Mononuclear cell (primary cell): ENCODE data around the gene SMYD3. TPM values are rescaled to one million over a fixed set of nuclear protein-coding genes. Genes with fewer than 3 reads are reported as not detected.

ENCODE experiments used
- H3K27me3 ChIP-seq: 2 replicates; pipeline ENCODE4 v1.6.0; 2011; ENCODE audit warnings: low read length, control low read depth; ENCODE audit not compliant: insufficient read depth
- H3K4me1 ChIP-seq: 2 replicates; pipeline ENCODE4 v1.5.1; 2011; ENCODE audit warnings: mild to moderate bottlenecking, low read length, control low read depth; ENCODE audit not compliant: insufficient read depth
- H3K4me3 ChIP-seq: 2 replicates; pipeline ENCODE4 v1.5.1; 2011; ENCODE audit warnings: mild to moderate bottlenecking, low read length, moderate library complexity
- H3K9me3 ChIP-seq: 2 replicates; pipeline ENCODE4 v1.5.1; 2011; ENCODE audit warnings: low read depth, mild to moderate bottlenecking, control low read depth, low read length
- total RNA-seq: library from RNA; depleted of rRNA; stranded (reverse); fragments of >200 nt; gene quantifications from one replicate; pipeline ENCODE4 v1.2.3, GENCODE V29; 2012

The SMYD3 gene
- total RNA-seq, 1 donor, result 18.2 TPM

DNA sequence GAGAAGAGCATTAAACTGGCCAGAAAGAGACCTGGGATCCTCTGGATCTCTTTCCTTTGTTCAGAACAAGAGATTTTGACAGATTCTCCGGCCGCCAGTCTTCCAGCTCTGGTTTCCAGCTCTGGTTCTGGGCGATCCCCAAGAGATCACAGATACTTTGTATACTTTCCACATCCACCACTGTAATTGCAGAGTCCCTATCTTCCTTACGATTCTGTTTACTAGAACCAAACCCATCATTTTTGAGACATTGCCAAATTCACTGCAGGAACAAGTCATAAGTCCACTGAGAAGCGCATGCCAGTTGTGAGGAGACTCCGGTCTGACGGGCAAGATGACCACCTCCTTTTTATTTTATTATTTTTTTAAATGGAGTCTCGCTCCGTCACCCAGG is 505.2 kb downstream of the SMYD3 start:
- Histone ChIP-seq H3K9me3 (no peaks in the 10 kb centered on the region), H3K27me3 (no peaks in the 10 kb centered on the region), H3K4me1 (no peaks in the 10 kb centered on the region), H3K4me3 (no peak overlapping the region)

DNA sequence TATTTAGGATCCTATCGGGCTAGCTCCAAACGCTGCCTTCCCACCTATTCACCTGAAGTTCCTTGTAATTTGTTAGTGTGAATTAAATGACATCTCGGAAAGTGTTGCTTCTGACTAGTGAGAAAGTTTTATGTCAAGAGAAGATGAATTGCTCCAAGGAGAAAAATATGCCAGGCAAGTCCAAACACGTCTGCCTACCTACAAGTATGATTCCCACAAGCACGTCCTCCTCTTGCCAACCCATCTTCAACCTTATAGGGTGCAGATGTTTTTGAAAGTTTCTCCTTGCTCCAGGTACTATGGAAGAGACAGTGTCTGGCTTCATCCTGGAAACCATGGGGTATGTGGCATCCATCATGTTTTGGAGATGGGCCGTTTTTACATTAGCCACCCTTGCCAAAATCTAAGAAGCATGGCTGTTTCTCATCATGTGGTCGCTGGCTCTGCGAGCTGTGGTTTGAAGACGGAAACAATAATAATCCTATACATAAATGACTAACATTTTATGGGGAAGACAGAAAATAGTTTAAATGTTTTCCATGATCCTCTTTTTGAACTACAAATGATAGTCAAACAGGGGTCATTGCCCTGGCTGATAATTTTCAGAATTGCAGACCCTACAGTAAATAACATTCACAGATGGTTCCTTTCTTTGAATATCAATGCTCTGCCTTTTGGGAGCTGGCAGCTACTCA is 505.8 kb downstream of the SMYD3 start:
- no peaks in the 10 kb centered on the region for H3K9me3 ChIP-seq
- H3K27me3 ChIP-seq, result no peaks in the 10 kb centered on the region
- no peaks in the 10 kb centered on the region for H3K4me1 ChIP-seq
- H3K4me3 ChIP-seq, result no peak overlapping the region

GRCh38 chr1:246000638-246001015 is 506.5 kb downstream of the SMYD3 start:
- H3K27me3 ChIP-seq, result no peaks in the 10 kb centered on the region
- H3K9me3 ChIP-seq, result no peaks in the 10 kb centered on the region
- H3K4me1 ChIP-seq, result no peaks in the 10 kb centered on the region
- H3K4me3 ChIP-seq, result no peak overlapping the region

DNA sequence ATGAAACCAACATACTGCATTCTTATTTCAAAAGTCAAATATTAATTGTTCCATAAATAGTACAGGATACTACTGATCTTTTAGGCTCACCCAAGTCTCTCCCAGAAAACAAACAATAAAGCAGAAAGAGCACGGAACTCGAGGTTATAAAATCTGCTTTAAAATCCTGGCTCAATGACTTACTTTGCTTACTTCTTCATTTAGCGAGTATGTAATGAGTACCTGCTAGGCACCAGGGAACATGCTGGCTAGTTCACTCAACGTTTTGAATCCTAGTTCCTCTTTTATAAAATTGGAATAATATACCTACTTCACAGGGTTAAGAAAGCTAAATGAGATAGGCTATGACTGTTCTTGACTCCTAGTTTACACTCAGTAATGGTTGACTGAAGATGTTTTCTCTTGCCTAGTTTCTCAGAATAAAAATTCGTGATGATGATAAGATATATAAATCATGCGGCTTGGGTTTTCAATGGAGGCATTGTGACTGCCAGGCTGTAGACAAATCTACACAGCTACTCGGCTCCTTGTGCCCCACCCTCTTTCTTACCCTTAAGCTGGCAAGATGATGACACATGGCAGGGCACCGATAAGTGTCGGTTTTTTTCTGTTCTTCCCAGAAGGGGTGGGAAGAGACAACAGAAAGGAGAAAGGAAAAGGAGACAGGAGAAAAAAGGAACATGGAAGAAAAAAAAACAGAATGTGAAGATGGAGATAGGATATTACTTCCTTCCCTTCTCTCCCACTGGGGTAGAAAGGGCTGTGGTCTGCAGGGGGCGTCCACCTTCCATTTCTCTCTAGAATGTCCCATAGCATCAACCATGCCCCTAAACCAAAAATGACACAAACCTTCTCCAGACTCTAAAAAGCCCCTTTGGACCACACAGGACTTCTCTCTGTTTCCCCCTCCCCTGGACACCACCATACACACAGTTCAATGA is 507.1 kb downstream of the SMYD3 start:
- Histone ChIP-seq H3K9me3 (no peaks in the 10 kb centered on the region), H3K27me3 (no peaks in the 10 kb centered on the region), H3K4me3 (no peak overlapping the region), H3K4me1 (no peaks in the 10 kb centered on the region)

- H3K4me3 ChIP-seq, result no peak overlapping the region
- no peaks in the 10 kb centered on the region for H3K4me1 ChIP-seq
- no peaks in the 10 kb centered on the region for H3K9me3 ChIP-seq
- H3K27me3 ChIP-seq, result no peaks in the 10 kb centered on the region
Observed at GRCh38 chr1:245997471-245998258, 509.4 kb downstream of the SMYD3 start.

- H3K9me3 ChIP-seq, result no peaks in the 10 kb centered on the region
- H3K4me1 ChIP-seq, result no peaks in the 10 kb centered on the region
- no peaks in the 10 kb centered on the region for H3K27me3 ChIP-seq
- H3K4me3 ChIP-seq, result no peak overlapping the region
Observed at GRCh38 chr1:245996811-245997210, 510.3 kb downstream of the SMYD3 start.

DNA sequence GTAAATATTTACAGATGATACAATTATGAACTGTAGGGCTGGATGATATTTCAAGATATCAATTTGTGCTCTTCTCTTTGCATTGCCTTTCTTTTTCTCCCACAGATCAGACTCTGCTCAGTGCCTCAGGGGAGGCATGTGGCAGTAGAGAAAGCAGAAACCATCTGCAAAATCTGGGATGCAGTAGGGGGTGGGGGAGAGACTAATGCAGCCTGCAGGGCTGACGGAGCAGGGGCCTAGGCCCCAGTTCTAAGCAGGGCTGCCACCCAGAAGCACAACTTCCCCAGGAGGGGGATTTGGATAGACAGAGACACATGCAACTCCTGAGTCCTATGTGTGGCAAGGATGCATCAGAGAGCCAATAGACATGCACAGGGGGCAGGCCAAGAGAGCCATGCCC is 511.6 kb downstream of the SMYD3 start:
- H3K4me1 ChIP-seq, result no peaks in the 10 kb centered on the region
- no peak overlapping the region for H3K4me3 ChIP-seq
- no peaks in the 10 kb centered on the region for H3K27me3 ChIP-seq
- H3K9me3 ChIP-seq, result no peaks in the 10 kb centered on the region

GRCh38 chr1:245991266-245991665 is 515.8 kb downstream of the SMYD3 start:
- Histone ChIP-seq H3K4me1 (no peaks in the 10 kb centered on the region), H3K27me3 (no peaks in the 10 kb centered on the region), H3K4me3 (no peak overlapping the region), H3K9me3 (no peaks in the 10 kb centered on the region)

GRCh38 chr1:245990315-245991022 is 516.6 kb downstream of the SMYD3 start:
- no peaks in the 10 kb centered on the region for H3K4me1 ChIP-seq
- H3K27me3 ChIP-seq, result no peaks in the 10 kb centered on the region
- H3K9me3 ChIP-seq, result no peaks in the 10 kb centered on the region
- no peak overlapping the region for H3K4me3 ChIP-seq

DNA sequence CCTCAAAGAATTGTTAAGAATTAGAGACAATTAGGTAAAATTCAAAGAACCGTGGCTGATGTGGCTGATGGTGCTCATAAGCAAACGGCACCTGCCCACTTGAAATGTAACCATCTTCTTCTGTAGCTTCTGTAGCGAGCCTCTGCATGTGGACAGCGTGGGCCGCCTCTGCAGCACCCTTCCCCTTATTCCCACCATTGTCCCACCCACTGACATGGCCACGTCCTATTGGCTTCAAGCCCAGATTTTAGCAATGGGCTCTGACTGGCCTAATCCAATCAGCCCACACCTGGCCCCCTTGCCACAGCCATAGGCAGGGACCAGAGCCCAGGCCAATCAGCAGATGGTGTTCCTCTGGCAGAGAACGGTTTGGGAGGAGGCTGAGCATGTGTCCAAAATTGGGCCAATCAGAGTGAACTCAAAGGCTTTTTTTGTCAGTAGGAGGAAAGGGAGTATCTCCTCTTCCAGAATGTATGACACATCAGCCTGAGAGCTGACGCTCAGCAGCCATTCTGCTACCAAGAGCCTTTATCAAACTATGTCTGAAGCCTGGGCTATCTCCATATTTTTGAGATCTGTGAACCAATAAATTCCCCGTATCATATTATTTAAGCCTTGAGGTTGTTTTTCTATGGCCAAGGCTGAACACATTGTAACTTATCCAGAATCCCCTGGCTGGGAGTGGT is 518.5 kb downstream of the SMYD3 start:
- Histone ChIP-seq H3K4me3 (no peak overlapping the region), H3K4me1 (no peaks in the 10 kb centered on the region), H3K27me3 (no peaks in the 10 kb centered on the region), H3K9me3 (no peaks in the 10 kb centered on the region)

DNA sequence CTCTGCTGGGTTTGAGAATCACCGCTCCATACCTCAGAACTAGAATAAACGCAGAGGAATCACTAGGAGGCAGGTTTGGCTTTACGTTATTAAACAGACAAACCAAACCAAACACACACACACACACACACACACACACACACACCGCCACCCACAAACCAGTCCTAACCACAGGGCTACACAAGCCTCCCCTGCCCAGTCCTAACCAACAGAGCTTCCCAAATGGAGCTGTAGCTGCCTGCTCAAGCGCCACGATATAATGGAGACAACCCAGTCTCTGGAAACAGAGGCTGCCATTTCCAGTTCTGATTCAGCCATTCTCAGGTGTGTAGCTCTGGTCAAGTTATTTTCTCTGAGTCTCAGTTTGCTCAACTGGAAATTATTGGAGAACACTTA is 519.1 kb downstream of the SMYD3 start:
- Histone ChIP-seq H3K4me1 (no peaks in the 10 kb centered on the region), H3K9me3 (no peaks in the 10 kb centered on the region), H3K4me3 (no peak overlapping the region), H3K27me3 (no peaks in the 10 kb centered on the region)

DNA sequence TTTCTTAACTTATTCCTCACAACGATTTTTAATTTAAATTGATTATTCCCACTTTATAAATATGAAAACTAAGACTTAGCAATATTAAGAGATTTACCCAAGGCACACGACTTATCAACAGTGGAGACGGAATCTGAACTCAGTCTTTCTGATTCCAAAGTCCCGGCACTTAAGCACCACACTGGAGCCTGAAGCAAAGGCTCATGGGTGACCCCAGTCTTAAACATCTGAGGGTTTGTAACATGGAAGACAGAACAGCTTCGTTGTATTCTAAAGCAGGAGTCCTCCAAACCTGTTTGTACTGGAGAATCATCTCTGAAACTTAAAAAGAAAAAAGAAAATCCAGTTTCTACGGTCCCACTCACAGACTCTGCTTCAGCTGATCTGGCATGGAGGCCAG is 519.5 kb downstream of the SMYD3 start:
- no peaks in the 10 kb centered on the region for H3K27me3 ChIP-seq
- H3K4me3 ChIP-seq, result no peak overlapping the region
- H3K9me3 ChIP-seq, result no peaks in the 10 kb centered on the region
- H3K4me1 ChIP-seq, result no peaks in the 10 kb centered on the region

- H3K4me3 ChIP-seq, result no peak overlapping the region
Observed at GRCh38 chr1:245987219-245987545, 519.9 kb downstream of the SMYD3 start.

DNA sequence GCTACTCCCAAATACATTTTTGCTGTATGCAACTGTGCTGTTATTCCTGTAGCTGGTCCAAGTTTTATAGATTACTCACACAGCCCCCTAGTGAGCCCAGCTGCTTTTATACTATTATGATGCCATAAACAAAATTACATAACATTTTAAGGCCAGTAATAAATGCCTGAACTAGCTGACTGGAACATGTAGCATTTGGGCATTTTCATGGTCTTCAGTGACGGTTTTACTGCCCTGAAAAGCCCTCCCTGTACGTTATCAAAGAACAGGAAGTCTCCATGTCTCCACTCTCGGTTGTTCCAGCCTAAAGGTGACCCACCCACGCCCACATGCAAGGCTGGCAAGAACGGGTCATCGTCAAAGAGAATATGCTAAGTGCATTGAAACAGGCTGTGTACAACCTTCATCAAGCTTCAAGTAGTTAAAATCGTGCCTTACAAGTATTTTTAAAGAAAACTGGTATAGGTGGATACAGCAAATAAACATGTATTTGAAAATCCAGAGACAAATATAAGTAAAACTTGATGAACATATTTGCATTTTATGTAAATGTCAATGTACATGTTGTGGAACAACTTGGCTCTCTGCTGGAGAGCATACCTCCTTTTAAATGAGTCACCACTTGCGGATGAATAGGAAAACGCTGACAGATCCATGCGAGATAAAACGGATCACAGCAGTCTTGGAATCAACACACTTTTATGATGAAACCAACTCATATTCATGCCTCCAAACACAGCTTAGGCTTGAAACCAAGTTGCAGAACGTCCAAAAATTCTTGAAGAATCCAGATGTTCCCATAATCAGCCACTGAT is 520.5 kb downstream of the SMYD3 start:
- H3K4me1 ChIP-seq, result no peaks in the 10 kb centered on the region
- H3K9me3 ChIP-seq, result no peaks in the 10 kb centered on the region
- H3K27me3 ChIP-seq, result no peaks in the 10 kb centered on the region
- H3K4me3 ChIP-seq, result no peak overlapping the region

More at GRCh38 chr1:245987219-245987545, 519.9 kb downstream of the SMYD3 start:
- Histone ChIP-seq H3K9me3 (no peaks in the 10 kb centered on the region), H3K4me1 (no peaks in the 10 kb centered on the region), H3K27me3 (no peaks in the 10 kb centered on the region)
